Astrocyte of the cerebellum (primary cell): Measurements from ENCODE around the gene CLDN18.

Experiments
- DNase-seq: peaks from one replicate; pipeline ENCODE4 v3.0.0-alpha.2; 2011; ENCODE audit warnings: low read depth
- H3K4me3 ChIP-seq: 2 replicates; pipeline ENCODE4 v1.5.1; 2011; ENCODE audit warnings: mild to moderate bottlenecking, low read depth, low read length, moderate library complexity
- in situ Hi-C: cut with HindIII; loops from 2 replicates; pipeline ENCODE4 v1.10.0; 2017; ENCODE audit warnings: low sequenced_read_pairs
- TF ChIP-seq, protein P1 (sequence below): IDR thresholded peaks from 2 replicates; pipeline ENCODE4 v1.5.1; 2012; ENCODE audit warnings: low read length, low read depth, moderate library complexity, mild to moderate bottlenecking; ENCODE audit errors: missing control alignments

Gene CLDN18

DNA sequence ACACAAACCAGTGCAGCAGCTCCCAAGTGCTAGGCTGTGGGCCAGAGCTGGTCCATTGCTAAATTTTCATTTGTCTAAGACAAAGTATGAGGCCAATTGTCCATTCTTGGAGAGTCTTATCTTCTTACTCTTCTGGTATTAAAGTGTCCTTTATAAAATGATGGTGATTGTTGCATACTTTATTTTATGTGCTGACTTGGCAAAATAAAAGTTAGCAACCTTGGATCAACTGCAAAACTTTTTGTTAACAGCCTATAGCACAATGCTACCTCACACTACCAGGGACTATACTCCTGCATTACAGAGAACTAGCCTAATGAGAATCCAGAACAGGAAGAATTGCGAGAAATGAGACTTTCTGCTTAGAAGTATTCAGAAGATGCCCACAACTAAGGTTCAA, 44.1 kb downstream of the CLDN18 start:
- in situ Hi-C loops, result no loop called here
- no peak overlapping the region for H3K4me3 ChIP-seq
- DNase-seq, result no peak
- TF ChIP-seq, protein P1, sequence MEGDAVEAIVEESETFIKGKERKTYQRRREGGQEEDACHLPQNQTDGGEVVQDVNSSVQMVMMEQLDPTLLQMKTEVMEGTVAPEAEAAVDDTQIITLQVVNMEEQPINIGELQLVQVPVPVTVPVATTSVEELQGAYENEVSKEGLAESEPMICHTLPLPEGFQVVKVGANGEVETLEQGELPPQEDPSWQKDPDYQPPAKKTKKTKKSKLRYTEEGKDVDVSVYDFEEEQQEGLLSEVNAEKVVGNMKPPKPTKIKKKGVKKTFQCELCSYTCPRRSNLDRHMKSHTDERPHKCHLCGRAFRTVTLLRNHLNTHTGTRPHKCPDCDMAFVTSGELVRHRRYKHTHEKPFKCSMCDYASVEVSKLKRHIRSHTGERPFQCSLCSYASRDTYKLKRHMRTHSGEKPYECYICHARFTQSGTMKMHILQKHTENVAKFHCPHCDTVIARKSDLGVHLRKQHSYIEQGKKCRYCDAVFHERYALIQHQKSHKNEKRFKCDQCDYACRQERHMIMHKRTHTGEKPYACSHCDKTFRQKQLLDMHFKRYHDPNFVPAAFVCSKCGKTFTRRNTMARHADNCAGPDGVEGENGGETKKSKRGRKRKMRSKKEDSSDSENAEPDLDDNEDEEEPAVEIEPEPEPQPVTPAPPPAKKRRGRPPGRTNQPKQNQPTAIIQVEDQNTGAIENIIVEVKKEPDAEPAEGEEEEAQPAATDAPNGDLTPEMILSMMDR, result no peak

DNA sequence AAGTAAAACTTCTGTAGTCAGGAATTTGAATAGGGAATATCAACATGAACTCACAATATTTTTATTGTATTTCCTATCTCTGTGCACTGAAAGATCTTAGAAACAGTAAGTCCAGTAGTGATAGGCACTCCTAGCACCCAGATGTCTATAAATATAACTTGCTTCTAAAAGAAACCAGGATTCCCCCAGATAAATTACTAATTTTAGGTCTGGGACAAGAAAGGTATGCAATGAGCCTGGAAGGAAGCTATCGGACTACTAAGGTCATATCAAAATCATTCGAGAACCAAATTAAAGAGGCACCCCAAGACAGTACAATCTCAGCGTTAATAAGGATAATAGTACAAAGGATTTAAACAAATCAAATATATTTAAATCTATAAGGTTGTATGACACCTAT, 47.4 kb downstream of the CLDN18 start:
- no peak overlapping the region for H3K4me3 ChIP-seq
- no peak for DNase-seq
- in situ Hi-C loops, result no loop called here
- TF ChIP-seq, protein P1, result no peak

DNA sequence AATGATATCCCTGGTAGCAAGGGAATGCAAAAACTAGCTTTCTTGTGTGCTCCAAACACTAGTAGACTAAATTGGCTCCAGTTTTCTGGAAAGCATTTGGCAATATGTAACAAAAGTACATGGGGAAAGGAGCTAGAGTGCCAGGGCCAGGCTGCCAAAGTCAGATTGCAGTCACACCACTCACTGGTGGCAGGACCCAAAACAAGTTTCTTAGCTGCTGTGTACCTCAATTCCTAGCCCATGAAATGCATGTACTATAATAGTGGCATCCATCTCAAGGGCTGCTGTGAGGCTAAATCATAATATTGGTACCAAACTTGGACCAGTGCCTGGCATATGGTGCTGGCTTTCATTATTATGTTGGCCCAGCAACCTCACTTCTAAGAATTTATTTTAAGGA, 49.3 kb downstream of the CLDN18 start:
- in situ Hi-C loops, result no loop called here
- no peak overlapping the region for H3K4me3 ChIP-seq
- TF ChIP-seq, protein P1, result no peak
- no peak for DNase-seq

DNA sequence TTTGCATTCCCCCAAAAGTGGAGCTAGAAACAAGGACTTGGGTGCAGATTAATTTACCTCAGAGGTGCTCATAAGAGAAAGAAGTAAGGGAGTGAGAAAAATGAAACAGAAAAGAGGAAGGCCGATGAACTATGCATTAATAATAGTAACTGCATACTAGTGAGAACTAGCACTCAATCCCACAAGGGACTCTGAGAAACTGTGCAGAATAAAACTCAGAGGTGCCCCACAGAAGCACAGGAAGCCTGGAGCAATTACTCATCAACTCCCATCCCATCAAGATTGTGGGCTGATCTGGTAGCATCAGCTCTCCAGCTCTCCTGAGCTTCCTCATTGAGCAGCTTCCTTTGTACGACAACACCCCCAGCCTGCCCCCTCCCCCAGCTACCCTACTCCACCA, 50.8 kb downstream of the CLDN18 start:
- in situ Hi-C loops, result no loop called here

DNA sequence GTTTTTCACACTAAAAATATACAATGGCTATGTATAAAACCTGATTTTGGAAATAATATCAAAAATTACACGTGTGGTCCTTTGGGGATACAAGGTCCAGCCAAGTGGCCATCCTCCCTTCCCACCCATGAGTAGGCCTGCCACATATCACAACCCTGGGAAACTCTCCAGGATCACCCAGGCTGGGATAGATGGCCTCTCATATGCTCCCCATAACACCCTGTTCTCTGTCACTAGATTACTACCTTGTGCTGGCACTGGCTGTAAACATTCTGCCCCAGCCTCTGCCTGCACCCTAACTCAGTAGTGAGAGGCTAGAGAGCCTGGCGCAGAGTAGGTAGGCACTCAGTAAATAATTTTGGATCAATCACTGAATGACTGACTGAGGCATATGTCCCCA, 52.1 kb downstream of the CLDN18 start:
- no peak for DNase-seq
- TF ChIP-seq, protein P1, result no peak
- no peak overlapping the region for H3K4me3 ChIP-seq
- in situ Hi-C loops, result no loop called here

More for the DNA sequence above, 50.8 kb downstream of the CLDN18 start:
- TF ChIP-seq, protein P1, result no peak
- no peak overlapping the region for H3K4me3 ChIP-seq
- no peak for DNase-seq

DNA sequence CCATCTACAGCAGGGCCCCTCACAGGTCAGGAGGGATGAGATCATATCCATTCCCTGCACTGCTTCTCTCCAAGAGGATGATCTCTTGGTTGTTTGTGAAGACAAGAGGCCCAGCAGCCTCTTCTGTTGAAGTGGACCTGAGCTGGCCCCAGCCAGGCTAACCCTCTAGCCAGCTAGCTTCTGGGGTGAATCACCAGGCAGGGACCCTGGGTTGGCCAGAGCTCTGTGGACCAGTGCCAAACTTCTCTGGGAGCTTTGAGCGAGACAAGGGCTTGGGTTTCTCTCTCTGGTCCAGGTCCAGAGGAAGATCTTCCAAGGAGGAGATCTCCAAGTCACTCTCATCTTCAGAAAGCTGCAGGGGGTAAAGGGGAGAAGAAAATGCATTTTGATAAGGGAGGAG, 52.7 kb downstream of the CLDN18 start:
- DNase-seq, result peak; percentile 32
- in situ Hi-C loops, result no loop called here
- TF ChIP-seq, protein P1, result no peak
- H3K4me3 ChIP-seq, result no peak overlapping the region

DNA sequence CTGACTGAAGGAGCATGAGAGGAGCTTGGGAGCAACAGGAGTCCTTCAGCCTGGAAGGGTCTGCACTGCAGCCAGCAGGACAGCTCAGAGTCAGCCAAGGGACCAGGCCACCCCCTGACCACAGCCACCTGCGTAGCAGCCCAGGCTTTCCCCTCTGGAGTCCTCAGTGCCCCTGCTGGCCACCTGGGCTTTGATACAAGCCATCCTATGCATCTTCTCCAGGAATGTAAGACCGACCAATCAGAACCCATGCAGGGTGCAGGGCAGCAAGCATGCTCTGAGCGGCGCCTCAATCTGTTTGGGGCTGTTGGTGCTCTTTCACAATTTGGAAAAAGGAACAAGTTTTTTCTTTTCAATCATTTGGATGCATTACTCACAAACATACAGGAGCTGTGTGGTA, 53.5 kb downstream of the CLDN18 start:
- no peak for DNase-seq
- in situ Hi-C loops, result no loop called here
- TF ChIP-seq, protein P1, result no peak
- no peak overlapping the region for H3K4me3 ChIP-seq
